SK-N-SH (cell line): Measurements from ENCODE around the gene CELSR1. TPM values are rescaled to one million over a fixed set of nuclear protein-coding genes. Genes with fewer than 3 reads are reported as not detected.
A peak's percentile ranks its signal among the peaks of the same experiment; 100 is the strongest.

Experiments used
- CTCF ChIA-PET: fragments of 300-600, 350-600 bp; formaldehyde crosslinking; extraction: SDS; loops from one replicate; lab custom pipeline; 2021; lab: Yijun Ruan, JAX
- POLR2A ChIA-PET: fragments of 350-600 bp; sonication (Branson Sonifier 250); formaldehyde crosslinking; extraction: SDS; loops from one replicate; lab custom pipeline; 2020; ENCODE audit warnings: antibody characterized with exemption, inconsistent platforms; lab: Yijun Ruan, JAX
- DNase-seq: peaks from one replicate; pipeline ENCODE4 v3.0.0; 2012
- H2AFZ ChIP-seq: fragments of 200-600 bp; sonication (generic); 2 replicates; pipeline ENCODE4 v1.8.1; 2016; ENCODE audit warnings: antibody characterized with exemption, mild to moderate bottlenecking, low read depth
- H3F3A ChIP-seq: fragments of 200-600 bp; sonication (generic); replicated peaks from 2 replicates; pipeline ENCODE3; 2016; ENCODE audit warnings: antibody characterized with exemption, mild to moderate bottlenecking; ENCODE audit not compliant: insufficient read depth
- H3K27ac ChIP-seq, 2 experiments: fragments of 200-500 bp in 1 of 2; fragments of 200-600 bp in 1 of 2; sonication (Bioruptor generic) in 1 of 2; sonication (generic), shearing (Covaris generic) in 1 of 2; 2 replicates each; pipeline versions ENCODE4 v1.5.1 to v1.6.1; 2014 to 2016; ENCODE audit warnings: low read depth in 2 of 2, inconsistent platforms in 1 of 2, low read length in 1 of 2, mild to moderate bottlenecking in 1 of 2, mixed read lengths in 1 of 2
- H3K27me3 ChIP-seq: fragments of 200-600 bp; sonication (generic), shearing (Covaris generic); 2 replicates; pipeline ENCODE4 v1.6.1; 2016; ENCODE audit warnings: mixed run types; ENCODE audit not compliant: insufficient read depth
- H3K36me3 ChIP-seq, 2 experiments: fragments of 200-500 bp in 1 of 2; fragments of 200-600 bp in 1 of 2; sonication (Bioruptor generic) in 1 of 2; sonication (generic) in 1 of 2; replicated peaks in 1 of 2; 2 replicates each; pipeline versions ENCODE3 to v1.5.1; 2014 to 2016; ENCODE audit warnings: low read length in 1 of 2, mild to moderate bottlenecking in 1 of 2; ENCODE audit not compliant: insufficient read depth in 2 of 2, control insufficient read depth in 1 of 2
- H3K4me1 ChIP-seq, 2 experiments: fragments of 200-500 bp in 1 of 2; fragments of 200-600 bp in 1 of 2; sonication (Bioruptor generic) in 1 of 2; sonication (generic), shearing (Covaris generic) in 1 of 2; 2 replicates each; pipeline versions ENCODE4 v1.5.1 to v1.6.1; 2014 to 2016; ENCODE audit warnings: low read depth in 1 of 2, low read length in 1 of 2, mixed run types in 1 of 2; ENCODE audit not compliant: insufficient read depth in 2 of 2, control insufficient read depth in 1 of 2
- H3K4me2 ChIP-seq: fragments of 200-600 bp; sonication (generic), shearing (Covaris generic); 2 replicates; pipeline ENCODE4 v1.6.1; 2017; ENCODE audit warnings: mixed run types
- H3K4me3 ChIP-seq, 2 experiments: fragments of 200-500 bp in 1 of 2; fragments of 200-600 bp in 1 of 2; sonication (Bioruptor generic) in 1 of 2; sonication (generic), shearing (Covaris generic) in 1 of 2; 2 replicates each; pipeline versions ENCODE4 v1.5.1 to v1.8.1; 2014 to 2016; ENCODE audit warnings: low read depth in 2 of 2, inconsistent platforms in 1 of 2, low read length in 1 of 2, mild to moderate bottlenecking in 1 of 2, mixed read lengths in 1 of 2, moderate library complexity in 1 of 2
- H3K79me2 ChIP-seq: fragments of 200-600 bp; sonication (generic); 2 replicates; pipeline ENCODE4 v1.8.1; 2017; ENCODE audit warnings: mild to moderate bottlenecking; ENCODE audit not compliant: insufficient read depth
- H3K9ac ChIP-seq: fragments of 200-600 bp; sonication (generic); 2 replicates; pipeline ENCODE4 v1.6.1; 2017; ENCODE audit warnings: mixed run types
- H3K9me2 ChIP-seq: fragments of 200-600 bp; sonication (generic); 2 replicates; pipeline ENCODE4 v1.6.1; 2017; ENCODE audit warnings: mixed run types
- H3K9me3 ChIP-seq: fragments of 200-600 bp; sonication (generic); 2 replicates; pipeline ENCODE4 v1.6.1; 2017; ENCODE audit warnings: mixed run types, mild to moderate bottlenecking, moderate library complexity
- H4K20me1 ChIP-seq: fragments of 200-600 bp; sonication (generic); 2 replicates; pipeline ENCODE4 v1.6.1; 2017; ENCODE audit warnings: mild to moderate bottlenecking, mixed run types; ENCODE audit not compliant: insufficient read depth
- EP300 ChIP-seq, 2 experiments: IDR thresholded peaks; 2 replicates each; pipeline versions ENCODE4 v1.4.0 to v1.6.1; 2012; ENCODE audit warnings: borderline replicate concordance in 1 of 2, low read depth in 1 of 2, low read length in 1 of 2
- FOSL2 ChIP-seq: IDR thresholded peaks from 2 replicates; pipeline ENCODE4 v1.4.0; 2012; ENCODE audit warnings: low read depth, mild to moderate bottlenecking, moderate library complexity, borderline replicate concordance
- FOXJ3 ChIP-seq: sonication (generic); formaldehyde crosslinking; IDR thresholded peaks from 2 replicates; pipeline ENCODE4 v1.5.1; 2020; ENCODE audit warnings: mild to moderate bottlenecking, missing genetic modification reagents
- FOXM1 ChIP-seq: IDR thresholded peaks from 2 replicates; pipeline ENCODE4 v1.4.0; 2012; ENCODE audit warnings: low read depth, mild to moderate bottlenecking
- GATA2 ChIP-seq: sonication (generic); formaldehyde crosslinking; IDR thresholded peaks from 2 replicates; pipeline ENCODE4 v1.5.0; 2020; ENCODE audit warnings: mild to moderate bottlenecking, missing genetic modification reagents
- NRF1 ChIP-seq: IDR thresholded peaks from 2 replicates; pipeline ENCODE4 v1.6.1; 2012; ENCODE audit warnings: low read depth, mild to moderate bottlenecking, low read length
- TCF12 ChIP-seq: IDR thresholded peaks from 2 replicates; pipeline ENCODE4 v1.4.0; 2012
- WGBS: methylation state at CpG from one replicate; pipeline ENCODE4 v1.1.6; 2017; ENCODE audit warnings: low lambda C conversion rate; 5-methylcytosine and 5-hydroxymethylcytosine counted together
- polyA plus RNA-seq, 3 experiments: library from polyadenylated mRNA; depleted of rRNA; stranded (reverse); fragments of >200 nt; gene quantifications; 2 replicates each; pipeline ENCODE4 v1.2.3, GENCODE V29; 2012
- TF ChIP-seq, protein P1 (sequence below): fragments of 150-350 bp; IDR thresholded peaks from 2 replicates; pipeline ENCODE4 v1.6.1; 2017; ENCODE audit warnings: antibody characterized with exemption, low read length, low read depth, borderline replicate concordance
- TF ChIP-seq, protein P2 (sequence below): IDR thresholded peaks from 2 replicates; pipeline ENCODE4 v1.4.0; 2012; ENCODE audit warnings: low read depth, borderline replicate concordance
- TF ChIP-seq, protein P3 (sequence below): IDR thresholded peaks from 2 replicates; pipeline ENCODE4; 2012

CELSR1 gene
- polyA plus RNA-seq, 1 of the 3 experiments (the other 2 are of a cell fraction): 5.0 TPM

DNA sequence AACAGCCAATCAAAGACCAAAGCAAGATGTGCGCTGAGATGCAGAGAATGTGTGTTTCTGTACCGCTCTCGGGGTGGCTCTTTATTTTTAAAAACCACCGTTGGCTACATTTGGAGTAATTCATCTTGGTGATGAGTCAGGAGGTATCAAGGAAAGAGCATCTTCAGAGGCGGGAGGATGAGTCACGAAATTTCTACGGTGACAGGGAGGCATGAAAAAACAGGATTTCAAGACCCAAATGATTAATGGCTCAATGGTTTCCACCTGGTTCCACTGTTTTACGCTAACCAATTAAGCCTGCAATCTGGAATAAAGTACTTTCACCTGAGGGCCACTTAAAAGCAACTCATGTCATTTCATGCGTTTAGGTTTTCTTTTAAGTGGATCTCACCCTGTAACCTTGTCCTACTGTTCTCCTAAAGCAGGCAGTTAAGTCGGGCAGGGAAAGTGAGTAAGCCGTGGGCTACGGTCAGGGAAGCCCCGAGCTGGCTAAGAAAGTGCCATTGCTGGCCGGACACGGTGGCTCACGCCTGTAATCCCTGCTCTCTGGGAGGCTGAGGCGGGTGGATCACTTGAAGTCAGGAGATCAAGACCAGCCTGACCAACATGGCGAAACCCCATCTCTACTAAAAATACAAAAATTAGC lies 74.6 kb downstream of the CELSR1 start (continued):
- peak in 1 of 2 experiments; percentile 74; a peak in 2 of 4 replicates for TF ChIP-seq EP300 (IDR thresholded peaks at IDR 0.05; ENCODE audit: borderline replicate concordance in 1 of 2, low read depth in 1 of 2, low read length in 1 of 2)

DNA sequence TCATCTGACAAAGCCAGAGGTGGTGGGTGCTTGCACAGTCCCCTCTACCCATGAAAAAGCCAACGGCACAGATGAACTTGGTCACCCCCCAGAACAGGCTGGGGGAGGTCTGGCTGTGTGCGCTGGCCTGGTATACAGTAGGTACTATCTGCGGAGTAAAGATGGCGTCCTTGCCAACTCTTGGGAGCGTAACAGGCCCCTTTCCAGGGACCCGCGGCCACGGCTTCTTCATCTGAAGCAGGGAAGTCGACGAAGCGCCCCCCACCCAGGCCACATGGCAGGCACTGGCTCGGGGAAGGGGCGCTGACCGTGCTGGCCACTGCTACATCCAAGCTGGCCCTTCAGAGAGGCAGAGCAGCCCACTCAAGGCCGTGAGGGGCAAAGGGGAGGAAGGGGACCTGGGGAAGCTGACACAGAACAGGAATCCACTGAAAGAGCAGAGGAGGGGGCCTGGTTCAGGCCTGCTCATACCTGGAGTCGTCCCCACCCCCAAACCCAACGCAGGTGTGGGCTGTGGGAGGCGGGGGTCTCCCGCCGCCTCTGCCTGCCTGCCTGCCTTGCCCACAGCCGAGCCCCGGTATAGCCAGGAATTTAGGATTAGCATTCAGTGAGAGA lies 75.7 kb downstream of the CELSR1 start:
- H3K36me3 ChIP-seq: no peaks in the 10 kb centered on the region
- WGBS: 76% methylated on average over 8 of the region's 22 CpGs
- H2AFZ ChIP-seq: no peak overlapping the region
- no peaks in the 10 kb centered on the region for H3K9me3 ChIP-seq
- no peak overlapping the region for H3K4me2 ChIP-seq
- ChIA-PET POLR2A (no interaction called here), CTCF (interaction anchor here (0.8 kb wide), 1 partner anchor 65 kb away, joined by 3 read pairs; no protein-coding TSS in a partner anchor)
- DNase-seq: no peak
- H3K9ac ChIP-seq: no peak overlapping the region
- H4K20me1 ChIP-seq: no peaks in the 10 kb centered on the region
- H3K9me2 ChIP-seq: no peaks in the 10 kb centered on the region
- H3K79me2 ChIP-seq: no peaks in the 10 kb centered on the region
- H3K4me1 ChIP-seq: no peaks in the 10 kb centered on the region; a peak in 1 of 4 replicates
- H3K27me3 ChIP-seq: no peaks in the 10 kb centered on the region
- TF ChIP-seq, protein P1, sequence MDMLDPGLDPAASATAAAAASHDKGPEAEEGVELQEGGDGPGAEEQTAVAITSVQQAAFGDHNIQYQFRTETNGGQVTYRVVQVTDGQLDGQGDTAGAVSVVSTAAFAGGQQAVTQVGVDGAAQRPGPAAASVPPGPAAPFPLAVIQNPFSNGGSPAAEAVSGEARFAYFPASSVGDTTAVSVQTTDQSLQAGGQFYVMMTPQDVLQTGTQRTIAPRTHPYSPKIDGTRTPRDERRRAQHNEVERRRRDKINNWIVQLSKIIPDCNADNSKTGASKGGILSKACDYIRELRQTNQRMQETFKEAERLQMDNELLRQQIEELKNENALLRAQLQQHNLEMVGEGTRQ: no peak
- TF ChIP-seq FOXJ3 (CRISPR knock-in tag): no peak
- no peak for TF ChIP-seq GATA2 (CRISPR knock-in tag)
- TF ChIP-seq FOSL2: no peak
- TF ChIP-seq, protein P2, sequence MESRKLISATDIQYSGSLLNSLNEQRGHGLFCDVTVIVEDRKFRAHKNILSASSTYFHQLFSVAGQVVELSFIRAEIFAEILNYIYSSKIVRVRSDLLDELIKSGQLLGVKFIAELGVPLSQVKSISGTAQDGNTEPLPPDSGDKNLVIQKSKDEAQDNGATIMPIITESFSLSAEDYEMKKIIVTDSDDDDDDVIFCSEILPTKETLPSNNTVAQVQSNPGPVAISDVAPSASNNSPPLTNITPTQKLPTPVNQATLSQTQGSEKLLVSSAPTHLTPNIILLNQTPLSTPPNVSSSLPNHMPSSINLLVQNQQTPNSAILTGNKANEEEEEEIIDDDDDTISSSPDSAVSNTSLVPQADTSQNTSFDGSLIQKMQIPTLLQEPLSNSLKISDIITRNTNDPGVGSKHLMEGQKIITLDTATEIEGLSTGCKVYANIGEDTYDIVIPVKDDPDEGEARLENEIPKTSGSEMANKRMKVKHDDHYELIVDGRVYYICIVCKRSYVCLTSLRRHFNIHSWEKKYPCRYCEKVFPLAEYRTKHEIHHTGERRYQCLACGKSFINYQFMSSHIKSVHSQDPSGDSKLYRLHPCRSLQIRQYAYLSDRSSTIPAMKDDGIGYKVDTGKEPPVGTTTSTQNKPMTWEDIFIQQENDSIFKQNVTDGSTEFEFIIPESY: no peak
- no peak for TF ChIP-seq NRF1
- TF ChIP-seq, protein P3, sequence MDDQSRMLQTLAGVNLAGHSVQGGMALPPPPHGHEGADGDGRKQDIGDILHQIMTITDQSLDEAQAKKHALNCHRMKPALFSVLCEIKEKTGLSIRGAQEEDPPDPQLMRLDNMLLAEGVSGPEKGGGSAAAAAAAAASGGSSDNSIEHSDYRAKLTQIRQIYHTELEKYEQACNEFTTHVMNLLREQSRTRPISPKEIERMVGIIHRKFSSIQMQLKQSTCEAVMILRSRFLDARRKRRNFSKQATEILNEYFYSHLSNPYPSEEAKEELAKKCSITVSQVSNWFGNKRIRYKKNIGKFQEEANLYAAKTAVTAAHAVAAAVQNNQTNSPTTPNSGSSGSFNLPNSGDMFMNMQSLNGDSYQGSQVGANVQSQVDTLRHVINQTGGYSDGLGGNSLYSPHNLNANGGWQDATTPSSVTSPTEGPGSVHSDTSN: no peak
- no peak for TF ChIP-seq TCF12
- no peak for TF ChIP-seq FOXM1
- no peak overlapping the region for H3K27ac ChIP-seq
- H3F3A ChIP-seq: peaks cover 7% of the 10 kb centered on the region
- H3K4me3 ChIP-seq: no peak overlapping the region
